Fibroblast of pulmonary artery (primary cell): Measurements from ENCODE around the gene ACADVL.
"Not testable (repeated sequence)": the region's sequence is repeated elsewhere in the genome, so short reads cannot be mapped to it uniquely, and the experiment has no call there.

Experiments
- DNase-seq: peaks from one replicate; pipeline ENCODE4 v3.0.0-alpha.2; 2010; ENCODE audit warnings: low read depth
- H3K4me3 ChIP-seq: replicated peaks from 2 replicates; pipeline ENCODE4 v1.5.1; 2011; ENCODE audit warnings: low read depth, mild to moderate bottlenecking, control low read depth, low read length, moderate library complexity
- CTCF ChIP-seq: IDR thresholded peaks from 2 replicates; pipeline ENCODE4 v1.5.1; 2011; ENCODE audit warnings: mild to moderate bottlenecking, control low read depth, low read length, inconsistent platforms; ENCODE audit errors: missing control alignments

ACADVL gene

DNA sequence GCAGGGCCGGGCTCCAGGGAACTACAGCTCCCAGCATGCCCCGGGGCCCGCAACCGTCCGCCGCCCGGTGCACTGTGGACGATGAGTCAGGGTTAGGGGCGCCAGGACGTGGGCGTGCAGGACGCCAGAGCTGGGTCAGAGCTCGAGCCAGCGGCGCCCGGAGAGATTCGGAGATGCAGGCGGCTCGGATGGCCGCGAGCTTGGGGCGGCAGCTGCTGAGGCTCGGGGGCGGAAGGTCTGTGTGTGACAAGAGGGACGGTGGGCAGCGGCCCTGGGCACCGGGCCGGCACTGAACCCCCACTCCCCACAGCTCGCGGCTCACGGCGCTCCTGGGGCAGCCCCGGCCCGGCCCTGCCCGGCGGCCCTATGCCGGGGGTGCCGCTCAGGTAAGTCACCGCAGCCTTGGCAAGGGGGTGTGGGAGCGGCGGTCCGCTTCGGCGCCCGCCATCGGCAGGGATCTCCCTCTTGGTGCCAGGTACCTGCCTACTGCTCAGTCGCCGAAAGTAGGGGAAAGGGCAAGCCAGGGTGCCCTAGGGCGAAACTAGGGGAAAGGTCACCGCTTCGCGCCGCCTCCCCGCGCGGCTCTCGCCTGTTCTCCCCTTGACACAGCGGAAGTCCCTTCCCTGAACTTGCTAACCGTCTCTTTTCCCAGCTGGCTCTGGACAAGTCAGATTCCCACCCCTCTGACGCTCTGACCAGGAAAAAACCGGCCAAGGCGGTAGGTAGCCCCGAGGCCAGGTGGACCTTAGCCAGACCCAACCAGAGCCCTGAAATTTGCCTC is at the start of gene ACADVL, which contains the start of gene DLG4:
TSS of gene ACADVL (plus strand) at position 127 of the 781 bp plus-strand sequence. CDS start at position 174, 47 bp downstream.
TSS of gene DLG4 (minus strand) at position 25 of the 781 bp plus-strand sequence.
- H3K4me3 ChIP-seq: peak within 1 kb of the TSS; percentile 76
- no peak for TF ChIP-seq CTCF
- DNase-seq: peak; percentile 88

DNA sequence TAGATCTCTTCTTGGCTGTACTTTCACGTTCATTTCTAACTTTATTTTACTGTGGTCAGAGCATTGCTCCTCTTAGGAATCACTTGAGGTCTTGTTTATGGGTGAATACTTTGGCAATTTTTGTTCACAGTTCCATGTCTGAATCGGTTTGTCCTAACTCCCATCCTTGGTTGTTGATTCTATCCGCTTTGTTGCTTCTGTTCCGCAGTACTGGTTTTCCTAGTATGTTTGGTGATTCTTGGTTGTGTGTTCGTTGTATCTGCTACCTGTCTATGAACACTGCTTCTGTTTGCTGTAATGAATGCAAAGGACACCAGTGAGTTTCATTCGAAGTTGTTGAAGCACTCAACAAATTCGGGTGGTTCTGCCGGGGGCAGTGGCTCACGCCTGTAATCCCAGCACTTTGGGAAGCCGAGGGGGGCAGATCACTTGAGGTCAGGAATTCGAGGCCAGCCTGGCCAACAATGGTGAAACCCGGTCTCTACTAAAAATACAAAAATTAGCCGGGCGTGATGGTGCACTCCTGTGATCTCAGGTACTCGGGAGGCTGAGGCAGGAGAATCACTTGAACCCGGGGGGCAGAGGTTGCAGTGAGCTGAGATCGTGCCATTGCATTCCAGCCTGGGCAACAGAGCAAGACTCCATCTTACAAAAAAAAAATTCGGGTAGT is 47.1 kb upstream of the ACADVL start:
- not testable (repeated sequence) for DNase-seq, H3K4me3 ChIP-seq

DNA sequence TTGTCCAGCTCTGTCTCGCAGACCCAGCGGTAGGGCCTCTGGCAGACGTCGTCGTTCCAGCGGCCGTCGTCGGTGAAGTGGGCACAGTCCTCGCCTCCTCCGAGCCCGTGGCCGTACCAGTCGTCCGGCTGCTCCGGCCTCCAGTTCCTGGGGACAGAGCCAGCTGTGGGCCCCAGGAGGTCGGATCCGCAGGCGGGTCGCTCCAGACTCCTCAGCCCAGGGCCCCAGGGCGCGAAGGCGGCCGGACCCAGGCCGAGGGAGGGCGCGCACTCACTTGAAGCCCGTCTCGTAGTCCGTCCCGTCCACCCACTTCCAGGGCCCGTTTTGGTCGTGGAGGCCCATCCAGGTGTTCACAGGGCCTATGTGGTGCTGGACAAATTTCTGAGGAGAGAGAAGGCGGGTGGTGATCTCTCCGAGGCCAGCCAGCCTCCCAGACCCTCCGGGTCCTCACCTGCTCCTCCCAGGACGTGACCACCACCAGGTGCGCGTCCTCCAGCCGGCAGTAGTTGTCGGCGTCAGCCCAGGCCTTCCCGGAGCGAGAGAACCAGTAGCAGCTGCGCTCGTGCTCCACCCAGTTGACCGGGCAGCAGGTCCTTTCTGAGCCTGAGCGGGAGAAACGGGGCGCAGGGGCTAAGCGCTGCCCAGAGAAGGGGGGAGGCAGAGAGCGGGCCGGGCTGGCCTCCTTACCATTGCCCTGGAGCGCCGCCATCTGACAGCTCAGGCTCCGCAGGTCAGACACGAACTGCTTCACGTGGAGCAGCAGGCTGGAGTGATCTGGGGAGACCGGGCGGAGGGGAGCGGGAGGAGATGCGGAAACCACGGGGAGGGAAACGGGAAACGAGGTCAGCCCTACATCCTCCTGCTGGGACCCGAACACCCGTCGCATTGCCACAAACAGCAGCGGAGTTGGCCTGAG is 45.8 kb upstream of the ACADVL start:
- H3K4me3 ChIP-seq: no peak overlapping the region
- TF ChIP-seq CTCF: no peak
- DNase-seq: no peak

GRCh38 chr17:7174603-7175326 is 45.0 kb upstream of the ACADVL start:
- no peak for TF ChIP-seq CTCF
- no peak for DNase-seq
- no peak overlapping the region for H3K4me3 ChIP-seq

GRCh38 chr17:7175330-7175733 is 44.4 kb upstream of the ACADVL start:
- no peak overlapping the region for H3K4me3 ChIP-seq

DNA sequence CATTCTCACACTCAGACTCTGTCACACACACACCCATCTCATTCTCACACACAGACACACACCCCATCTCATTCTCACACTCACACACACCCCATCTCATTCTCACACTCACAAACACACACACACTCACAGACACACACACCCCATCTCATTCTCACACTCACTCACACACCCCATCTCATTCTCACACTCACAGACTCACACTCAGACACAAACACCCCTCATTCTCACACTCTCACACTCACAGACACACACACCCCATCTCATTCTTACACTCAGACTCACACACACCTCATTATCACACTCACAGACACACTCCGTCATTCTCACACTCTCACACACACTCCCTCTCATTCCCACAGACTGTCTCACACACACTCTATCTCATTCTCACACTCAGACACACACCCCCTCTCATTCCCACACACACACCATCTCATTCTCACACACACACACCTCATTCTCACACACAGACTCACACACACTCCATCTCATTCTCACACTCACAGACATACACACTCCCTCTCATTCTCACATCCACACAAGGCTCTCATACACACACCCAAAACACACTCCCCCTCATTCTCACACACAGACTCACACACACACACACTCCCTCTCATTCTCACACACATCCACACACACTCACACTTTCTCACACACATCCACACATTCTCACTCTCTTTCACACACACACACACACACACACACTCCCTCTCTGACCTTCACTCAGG is 43.5 kb upstream of the ACADVL start:
- H3K4me3 ChIP-seq: no peak overlapping the region
- DNase-seq: no peak
- no peak for TF ChIP-seq CTCF

More at GRCh38 chr17:7175330-7175733, 44.4 kb upstream of the ACADVL start:
- no peak for DNase-seq
- no peak for TF ChIP-seq CTCF
